ENCODE measurements around the gene FOLR3.
"Not testable (repeated sequence)": the region's sequence is repeated elsewhere in the genome, so short reads cannot be mapped to it uniquely, and the experiment has no call there.

Gene FOLR3

DNA sequence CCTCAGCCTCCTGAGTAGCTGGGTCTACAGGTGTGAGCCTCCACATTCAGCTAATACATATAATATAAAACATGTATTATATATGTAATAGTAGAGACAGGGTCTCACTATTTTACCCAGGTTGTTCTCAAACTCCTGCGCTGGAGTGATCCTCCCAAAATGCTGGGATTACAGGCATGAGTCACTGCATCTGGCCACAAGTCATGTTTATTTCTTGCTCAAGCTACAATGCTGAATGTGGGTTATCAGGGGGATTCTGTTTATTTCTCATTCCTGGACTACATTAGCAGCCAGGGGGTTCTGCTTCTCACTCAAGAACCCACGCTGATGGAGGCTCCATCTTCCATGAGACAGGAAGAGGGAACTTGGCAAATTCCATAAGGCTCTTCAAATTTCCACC, 24.8 kb downstream of the FOLR3 start:
- no peak for DNase-seq (ENCODE audit: extremely low read depth in 1 of 2, low read depth in 1 of 2)

GRCh38 chr11:72162891-72163492, 27.5 kb downstream of the FOLR3 start:
- no peak for DNase-seq (ENCODE audit: extremely low read depth in 1 of 2, low read depth in 1 of 2)

DNA sequence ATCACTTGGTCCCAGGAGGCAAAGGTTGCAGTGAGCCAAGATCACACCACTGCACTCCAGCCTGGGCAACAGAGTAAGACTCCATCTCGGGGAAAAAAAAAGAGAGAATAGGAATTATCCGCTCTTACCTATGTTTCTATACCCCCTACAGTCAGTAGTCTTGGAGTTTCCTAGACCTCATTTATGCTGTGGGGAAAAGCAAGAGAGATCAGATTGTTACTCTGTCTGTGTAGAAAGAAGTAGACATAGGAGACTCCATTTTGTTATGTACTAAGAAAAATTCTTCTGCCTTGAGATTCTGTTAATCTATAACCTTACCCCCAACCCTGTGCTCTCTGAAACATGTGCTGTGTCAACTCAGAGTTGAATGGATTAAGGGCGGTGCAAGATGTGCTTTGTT, 28.7 kb downstream of the FOLR3 start:
- not testable (repeated sequence) for DNase-seq (ENCODE audit: extremely low read depth in 1 of 2, low read depth in 1 of 2)

DNA sequence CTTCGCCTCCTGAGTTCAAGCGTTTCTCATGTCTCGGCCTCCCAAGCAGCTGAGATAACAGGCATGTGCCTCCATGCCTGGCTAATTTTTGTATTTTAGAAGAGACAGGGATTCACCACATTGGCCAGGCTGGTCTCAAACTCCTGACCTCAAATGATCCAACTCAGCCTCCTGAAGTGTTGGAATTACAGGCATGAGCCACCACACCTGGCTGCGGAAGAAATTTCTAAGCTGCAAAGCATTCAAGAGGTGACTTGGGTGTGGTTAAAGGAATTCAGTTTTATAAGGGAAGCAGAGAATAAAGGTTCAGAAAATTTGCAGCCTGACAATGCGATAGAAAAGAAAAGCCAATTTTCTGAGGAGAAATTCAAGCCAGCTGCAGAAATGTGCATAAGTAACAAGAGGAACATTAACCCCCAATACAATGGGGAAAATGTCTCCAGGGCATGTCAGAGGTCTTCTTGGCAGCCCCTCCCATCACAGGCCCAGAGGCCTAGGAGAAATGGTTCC, 33.6 kb downstream of the FOLR3 start:
- DNase-seq (ENCODE audit: extremely low read depth in 1 of 2, low read depth in 1 of 2) = not testable (repeated sequence)

DNA sequence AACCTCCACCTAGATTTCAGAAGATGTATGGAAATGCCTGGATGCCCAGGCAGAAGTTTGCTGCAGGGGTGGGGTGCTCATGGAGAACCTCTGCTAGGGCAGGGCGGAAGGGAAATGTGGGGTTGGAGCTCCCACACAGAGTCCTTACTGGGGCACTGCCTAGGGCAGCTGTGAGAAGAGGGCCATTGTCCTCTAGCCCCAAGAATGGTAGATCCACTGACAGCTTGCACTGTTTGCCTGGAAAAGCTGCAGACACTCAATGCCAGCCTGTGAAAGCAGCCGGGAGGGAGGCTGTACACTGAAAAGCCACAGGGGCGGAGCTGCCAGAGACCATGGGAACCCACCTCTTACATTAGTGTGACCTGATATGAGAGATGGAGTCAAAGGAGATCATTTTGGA, 34.2 kb downstream of the FOLR3 start:
- not testable (repeated sequence) for DNase-seq (ENCODE audit: extremely low read depth in 1 of 2, low read depth in 1 of 2)

DNA sequence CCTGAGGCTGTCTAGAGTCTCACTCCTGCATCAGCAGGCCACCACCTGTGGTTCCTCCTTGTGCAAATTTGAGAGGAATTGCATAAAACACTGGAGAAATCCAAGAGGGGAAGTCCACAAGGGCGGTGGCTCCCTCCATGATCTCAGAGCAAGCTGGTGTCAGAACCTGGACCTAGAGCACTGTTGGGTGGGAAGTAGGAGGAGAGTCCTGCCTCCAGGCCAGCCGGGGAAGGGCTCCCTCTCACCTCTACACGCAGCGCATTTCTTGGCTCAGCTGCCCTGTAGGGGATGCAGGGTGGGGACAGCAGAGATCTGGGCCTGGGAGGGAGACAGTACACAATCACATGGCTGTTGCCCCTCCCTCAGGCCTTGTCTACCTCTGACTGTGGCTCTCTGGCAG, 36.5 kb downstream of the FOLR3 start:
- DNase-seq (ENCODE audit: extremely low read depth in 1 of 2, low read depth in 1 of 2) = not testable (repeated sequence)

DNA sequence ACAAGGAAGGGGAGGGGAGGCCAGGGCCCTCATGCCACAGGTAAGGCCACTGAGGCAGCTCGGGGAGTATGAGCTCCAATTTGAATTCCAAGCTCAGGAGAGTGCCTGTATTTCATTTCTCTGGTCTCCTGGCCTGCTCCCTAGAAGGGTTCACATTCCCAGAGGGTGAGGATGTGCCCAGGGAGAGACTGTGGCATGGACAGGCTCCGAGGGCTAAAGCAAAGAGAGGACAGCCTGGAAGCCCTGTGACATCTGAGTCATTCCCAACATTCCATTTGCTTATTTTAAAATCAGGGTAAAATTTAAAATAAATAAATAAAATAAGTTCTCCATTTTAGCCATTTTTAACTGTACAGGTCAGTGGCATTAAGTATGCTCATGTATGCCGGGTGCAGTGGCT, 37.8 kb downstream of the FOLR3 start:
- no peak for DNase-seq (ENCODE audit: extremely low read depth in 1 of 2, low read depth in 1 of 2)

- no peak for DNase-seq (ENCODE audit: extremely low read depth in 1 of 2, low read depth in 1 of 2)
Measured at GRCh38 chr11:72174302-72175070, 39.0 kb downstream of the FOLR3 start.

DNA sequence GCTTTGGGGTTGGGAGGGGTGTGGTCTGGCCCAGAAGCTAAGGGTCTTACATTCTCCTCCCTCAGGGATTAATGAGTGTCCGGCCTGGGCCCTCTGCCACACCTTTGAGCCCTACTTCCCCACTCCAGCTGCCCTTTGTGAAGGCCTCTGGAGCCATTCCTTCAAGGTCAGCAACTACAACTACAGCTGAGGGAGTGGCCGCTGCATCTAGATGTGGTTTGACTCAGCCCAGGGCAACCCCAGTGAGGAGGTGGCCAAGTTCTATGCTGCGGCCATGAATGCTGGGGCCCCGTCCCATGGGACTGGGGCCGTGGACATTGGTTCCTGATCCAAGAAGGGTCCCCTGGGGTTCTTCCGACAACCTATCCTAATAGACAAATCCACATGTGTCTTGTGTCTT, 42.1 kb downstream of the FOLR3 start:
- no peak for DNase-seq (ENCODE audit: extremely low read depth in 1 of 2, low read depth in 1 of 2)

- no peak for DNase-seq (ENCODE audit: extremely low read depth in 1 of 2, low read depth in 1 of 2)
Measured at GRCh38 chr11:72179049-72179803, 43.7 kb downstream of the FOLR3 start.

- DNase-seq (ENCODE audit: extremely low read depth in 1 of 2, low read depth in 1 of 2) = no peak
Measured at GRCh38 chr11:72179804-72180396, 44.4 kb downstream of the FOLR3 start.

- DNase-seq (ENCODE audit: extremely low read depth in 1 of 2, low read depth in 1 of 2) = not testable (repeated sequence)
Measured at GRCh38 chr11:72180892-72181552, 45.5 kb downstream of the FOLR3 start.

- DNase-seq (ENCODE audit: extremely low read depth in 1 of 2, low read depth in 1 of 2) = not testable (repeated sequence)
Measured at GRCh38 chr11:72181553-72181958, 46.0 kb downstream of the FOLR3 start.

DNA sequence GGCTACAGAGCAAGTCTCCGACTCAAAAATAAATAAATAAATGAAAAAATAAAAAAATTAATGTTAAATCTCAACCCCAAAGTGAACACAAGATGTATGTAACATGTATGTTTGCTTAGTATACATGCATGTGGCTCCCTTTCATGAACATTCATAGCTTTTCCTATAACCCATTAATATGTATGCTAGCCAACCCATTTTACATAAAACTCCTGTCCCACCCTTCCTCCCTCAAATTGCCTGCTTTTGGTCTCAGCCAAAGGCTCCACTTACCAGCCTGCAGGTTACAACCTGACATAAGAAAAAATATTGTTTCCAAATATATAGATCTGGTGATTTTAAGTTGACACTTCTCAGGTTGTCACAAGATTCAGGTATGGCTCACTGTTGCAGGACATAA, 52.7 kb downstream of the FOLR3 start:
- DNase-seq (ENCODE audit: extremely low read depth in 1 of 2, low read depth in 1 of 2) = no peak

Measured in activated CD8-positive, alpha-beta memory T cell treated with anti-CD3 and anti-CD28 coated beads for 1 hour (primary cell).